GM21619 (cell line): Measurements from ENCODE around the gene KRT86.

Experiments
- ATAC-seq: cut with Tn5 transposase; IDR thresholded peaks from one replicate; pipeline ENCODE4 v1.9.1; 2021; ENCODE audit not compliant: unreplicated experiment

Gene KRT86

DNA sequence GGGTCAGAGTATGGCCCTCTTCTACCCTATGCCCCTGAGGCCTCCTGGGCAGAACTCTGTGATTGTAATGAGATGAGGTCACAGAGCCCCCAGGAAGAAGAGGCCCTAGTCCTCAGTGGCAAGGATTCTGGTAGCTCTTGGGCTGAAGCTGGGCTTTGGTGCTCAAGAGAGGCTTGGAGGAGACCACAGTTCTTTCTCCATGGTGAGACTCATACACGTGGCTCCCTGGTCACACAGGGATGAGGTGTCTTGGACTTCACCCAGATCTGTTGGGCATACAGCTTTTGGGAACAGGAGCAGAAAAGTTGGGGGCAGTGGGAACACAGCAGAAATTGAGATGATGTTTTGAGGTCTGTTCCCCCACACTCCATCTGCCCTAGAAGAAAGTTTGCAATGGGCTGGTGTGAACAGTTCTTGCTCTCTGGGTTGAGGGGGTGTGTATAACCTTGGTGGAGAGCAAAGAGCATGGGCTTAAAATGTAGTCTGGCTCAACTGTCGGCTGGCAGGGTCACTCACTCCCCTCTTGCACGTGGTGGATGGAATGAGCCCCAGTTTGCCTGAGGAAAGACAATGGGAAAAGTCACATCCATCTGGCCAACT lies at the start of gene KRT86:
TSS of gene KRT86 (plus strand) at position 125 of the 600 bp plus-strand sequence. CDS start 27,272 bp downstream, outside the sequence.
- ATAC-seq = no peak

- ATAC-seq = no peak
Observed at GRCh38 chr12:52225752-52226151, 48.7 kb upstream of the KRT86 start.

GRCh38 chr12:52226446-52226845 lies 48.0 kb upstream of the KRT86 start:
- ATAC-seq = no peak

- no peak for ATAC-seq
Observed at GRCh38 chr12:52227606-52228166, 46.8 kb upstream of the KRT86 start.

GRCh38 chr12:52228366-52228765 lies 46.1 kb upstream of the KRT86 start:
- no peak for ATAC-seq

GRCh38 chr12:52228931-52229330 lies 45.5 kb upstream of the KRT86 start:
- no peak for ATAC-seq

DNA sequence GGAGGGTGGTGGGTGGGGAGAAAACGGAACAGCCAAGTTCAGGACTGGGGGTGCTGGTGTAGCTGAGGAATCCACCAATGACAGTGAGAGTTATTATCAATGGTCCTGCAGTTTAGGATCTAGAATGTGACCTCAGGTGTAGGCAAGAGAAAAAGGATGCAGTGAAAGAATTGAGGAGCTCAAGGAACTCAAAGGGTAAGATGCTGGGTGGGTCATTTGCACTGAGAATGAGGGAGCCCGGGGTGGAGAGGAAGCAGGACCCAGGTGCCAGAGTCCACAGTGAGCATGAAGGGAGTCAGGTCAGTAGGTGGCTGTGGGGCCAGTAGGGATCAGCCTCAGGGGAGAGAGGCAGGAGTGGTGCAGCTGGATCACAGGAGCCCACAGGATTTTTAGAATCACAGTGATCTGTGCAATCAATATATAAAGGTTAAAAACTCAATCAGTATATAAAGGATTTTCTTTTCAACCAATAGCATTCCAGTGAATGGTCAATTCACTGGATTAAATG lies 44.6 kb upstream of the KRT86 start:
- ATAC-seq = no peak

GRCh38 chr12:52230364-52231281 lies 43.8 kb upstream of the KRT86 start:
- no peak for ATAC-seq

DNA sequence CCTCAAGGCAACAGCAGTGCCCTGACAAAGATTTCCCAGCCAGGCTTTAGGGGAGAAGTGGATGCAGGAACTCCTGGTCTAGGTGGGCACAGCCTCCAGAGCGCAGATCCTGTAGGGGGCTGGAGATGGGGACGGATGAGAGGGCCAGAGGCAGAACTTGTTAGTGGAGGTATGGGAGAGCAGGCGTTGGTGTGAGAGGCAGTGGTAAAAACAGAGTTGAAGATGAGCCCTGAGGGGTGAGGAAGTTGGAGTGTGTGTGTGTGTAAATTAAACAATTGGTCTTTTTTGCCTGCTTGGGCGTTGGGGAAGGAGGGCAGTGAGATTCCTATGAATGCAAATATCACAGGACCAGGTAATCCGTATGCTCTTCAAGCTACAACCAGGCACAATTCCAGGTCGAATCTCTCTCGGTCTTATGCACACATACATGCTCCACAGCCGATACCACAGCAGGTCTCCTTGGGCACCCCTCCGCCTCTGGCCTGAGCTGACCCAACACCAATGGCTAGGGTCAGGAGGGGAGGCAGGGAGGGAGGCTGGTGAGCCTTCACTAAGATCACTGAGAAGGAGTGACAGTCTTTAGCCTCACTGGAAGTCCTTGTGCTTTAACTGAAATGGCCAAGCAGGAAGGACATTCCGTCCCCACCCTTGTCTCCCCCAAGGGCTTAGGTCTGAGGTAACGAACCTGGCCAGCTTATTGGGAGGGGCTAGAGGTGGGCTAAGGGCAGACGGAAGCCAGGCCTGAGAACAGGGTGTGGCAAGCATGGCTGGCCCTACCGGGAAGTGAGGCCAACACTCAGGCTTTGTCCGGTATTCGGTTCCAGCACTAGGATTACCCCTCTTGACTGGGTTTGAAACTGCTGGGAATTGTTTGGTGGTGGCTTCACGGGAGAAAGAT lies 42.9 kb upstream of the KRT86 start:
- ATAC-seq = no peak

DNA sequence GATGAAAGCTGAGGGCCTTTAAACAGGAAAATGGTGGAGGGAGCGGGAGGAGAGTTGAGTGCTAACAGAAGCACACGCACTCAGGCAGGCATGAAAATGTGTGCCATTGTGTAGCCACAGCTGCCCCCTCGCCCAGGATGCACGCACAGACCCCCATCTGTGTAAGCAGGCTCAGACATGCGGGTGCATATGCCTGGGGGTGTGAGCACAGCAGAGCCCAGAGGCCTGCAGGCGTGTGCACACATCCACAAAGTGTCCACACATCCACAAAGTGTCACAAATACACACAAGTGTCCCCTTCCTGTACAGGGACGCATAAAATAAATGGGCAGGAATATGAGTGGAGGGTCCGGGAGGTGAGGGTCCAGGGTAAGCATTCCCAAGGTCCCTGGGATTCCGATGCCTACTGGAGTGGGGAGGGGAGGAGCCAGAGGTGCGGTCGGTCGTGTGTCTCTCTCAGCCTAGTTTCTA lies 42.2 kb upstream of the KRT86 start:
- no peak for ATAC-seq

- no peak for ATAC-seq
Observed at GRCh38 chr12:52232674-52233461, 41.6 kb upstream of the KRT86 start, which contains the start of gene KRT7. Gene KRT7 (plus strand): TSS chr12:52233243. CDS start chr12:52233297, 54 bp downstream.

DNA sequence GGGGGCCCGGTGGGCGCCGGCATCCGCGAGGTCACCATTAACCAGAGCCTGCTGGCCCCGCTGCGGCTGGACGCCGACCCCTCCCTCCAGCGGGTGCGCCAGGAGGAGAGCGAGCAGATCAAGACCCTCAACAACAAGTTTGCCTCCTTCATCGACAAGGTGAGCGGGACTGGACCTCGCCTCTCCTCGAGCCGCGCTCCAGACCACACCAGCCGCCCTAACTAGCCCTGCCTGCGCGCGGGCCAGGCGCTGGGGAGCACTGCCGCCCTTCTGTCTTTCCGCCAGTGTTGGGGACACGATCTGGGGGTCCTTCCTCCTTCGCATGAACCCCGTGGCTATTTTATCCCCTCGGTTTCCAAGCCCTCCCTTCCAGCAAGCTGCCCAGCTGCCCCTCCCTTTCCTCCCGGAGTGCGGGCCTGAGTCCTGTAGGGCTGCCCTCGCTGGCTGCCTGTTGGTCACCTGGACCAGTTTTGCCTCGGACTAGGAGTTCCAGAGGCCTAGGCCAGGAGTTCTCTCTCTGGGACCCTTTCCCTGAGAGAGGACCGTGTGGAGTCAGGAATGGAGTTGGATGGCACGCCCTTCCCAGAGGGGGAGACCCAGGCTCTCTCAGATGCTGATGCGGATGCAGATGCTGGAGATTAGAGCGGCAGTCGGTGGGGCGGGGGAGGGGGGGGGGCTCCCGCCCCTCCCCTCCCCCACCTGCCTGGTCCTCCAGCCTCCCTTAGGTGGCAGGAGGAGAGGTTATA lies 40.8 kb upstream of the KRT86 start:
- no peak for ATAC-seq

DNA sequence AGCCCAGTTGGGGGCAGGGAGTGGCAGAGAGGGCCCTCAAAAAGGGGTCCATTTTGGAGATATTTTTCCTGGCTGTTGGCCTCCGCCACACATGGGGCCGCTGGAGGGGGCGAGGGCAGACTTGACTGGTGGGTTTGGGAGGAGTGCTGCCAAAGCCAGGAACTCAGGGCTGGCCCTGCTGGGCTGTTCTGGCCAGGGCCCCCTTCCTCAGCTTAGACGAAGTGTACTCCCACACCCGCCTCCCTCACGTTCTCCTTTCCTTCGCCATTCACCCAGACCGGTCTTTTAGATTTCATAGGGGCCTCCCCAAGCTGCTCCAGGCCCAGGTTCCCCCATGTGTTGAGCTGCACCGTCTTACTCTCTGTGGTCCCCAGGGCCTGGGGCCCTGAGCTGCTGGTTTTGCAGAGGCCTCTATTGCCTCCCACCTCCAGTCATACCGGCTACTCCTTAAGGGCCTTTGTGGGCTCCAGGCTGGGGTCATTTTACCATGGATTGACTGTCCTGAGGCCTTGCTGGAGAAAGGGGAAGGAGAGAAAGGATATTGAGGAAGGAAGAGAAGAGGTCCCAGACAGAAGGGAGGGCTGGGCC lies 40.1 kb upstream of the KRT86 start:
- no peak for ATAC-seq

DNA sequence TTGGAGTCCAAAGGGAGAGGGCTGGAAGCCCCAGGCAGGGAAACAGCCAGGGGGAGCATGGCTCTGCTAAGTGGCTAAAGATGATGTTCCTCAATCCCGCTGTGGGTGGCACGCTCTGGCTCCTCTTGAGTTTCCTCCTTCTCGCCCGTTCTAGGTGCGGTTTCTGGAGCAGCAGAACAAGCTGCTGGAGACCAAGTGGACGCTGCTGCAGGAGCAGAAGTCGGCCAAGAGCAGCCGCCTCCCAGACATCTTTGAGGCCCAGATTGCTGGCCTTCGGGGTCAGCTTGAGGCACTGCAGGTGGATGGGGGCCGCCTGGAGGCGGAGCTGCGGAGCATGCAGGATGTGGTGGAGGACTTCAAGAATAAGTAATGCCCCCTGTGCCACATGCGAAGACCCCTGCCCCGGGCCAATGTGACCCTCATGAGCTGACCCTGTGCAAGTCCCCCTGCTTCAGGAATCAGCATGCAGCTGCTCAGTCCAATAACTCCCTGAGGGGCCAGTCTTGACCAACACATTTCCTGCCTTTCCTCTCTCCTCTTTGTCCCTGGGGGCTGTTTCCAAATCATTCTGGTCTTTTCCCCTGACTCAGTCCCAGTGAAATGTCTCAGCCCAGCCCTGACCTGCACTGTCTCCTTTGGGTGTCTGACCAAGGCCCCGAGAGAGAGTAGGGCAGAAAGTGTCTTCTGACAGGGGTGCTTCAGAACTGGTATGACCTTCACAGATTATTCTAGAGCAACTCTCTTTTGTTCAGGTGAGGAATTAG lies 39.3 kb upstream of the KRT86 start:
- no peak for ATAC-seq

DNA sequence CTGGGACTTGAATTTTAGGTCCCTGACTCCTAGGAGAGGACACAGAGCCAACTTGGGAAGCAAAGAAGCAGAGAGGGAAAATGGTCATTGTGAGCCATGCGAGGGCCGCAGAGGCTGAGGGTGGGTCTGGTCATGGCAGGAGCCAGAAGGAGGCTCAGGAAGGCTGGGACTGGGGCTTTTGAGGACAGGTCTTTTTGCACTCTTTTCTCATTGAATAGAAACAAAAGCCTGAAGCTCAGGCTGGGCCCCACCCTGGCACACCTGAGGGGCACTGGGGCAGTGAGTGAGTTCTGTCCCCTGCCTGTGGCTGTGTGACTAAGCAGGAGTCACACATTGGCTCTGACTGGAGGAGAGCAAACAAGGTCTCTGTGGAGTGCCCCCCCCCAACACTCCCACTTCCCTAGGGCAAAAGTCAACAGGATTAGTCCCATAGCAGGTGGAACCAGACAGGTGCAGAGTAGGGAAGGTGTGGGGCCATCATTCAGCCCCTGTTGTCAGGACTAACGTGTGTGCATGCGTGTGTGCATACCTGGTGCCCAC lies 38.6 kb upstream of the KRT86 start:
- ATAC-seq = no peak

- ATAC-seq = no peak
Observed at GRCh38 chr12:52236386-52237050, 37.9 kb upstream of the KRT86 start.

- ATAC-seq = no peak
Observed at GRCh38 chr12:52238207-52238840, 36.1 kb upstream of the KRT86 start.
